WTC11 (cell line): ENCODE measurements around the gene ACTG2. TPM values are rescaled to one million over a fixed set of nuclear protein-coding genes. Genes with fewer than 3 reads are reported as not detected.

Source experiments
- ATAC-seq: fragments of 200-7000 bp; cut with Tn5 transposase; 2 replicates; pipeline ENCODE4 v1.10.0; 2021; ENCODE audit warnings: mild to moderate bottlenecking, moderate library complexity
- CTCF ChIA-PET: fragments of 300-600 bp; sonication (Branson Sonifier 250); formaldehyde crosslinking; loops from one replicate; lab custom pipeline; 2021; ENCODE audit warnings: antibody characterized with exemption; lab: Charles Lee
- POLR2A ChIA-PET: fragments of 350-600 bp; sonication (Branson Sonifier 250); formaldehyde crosslinking; loops from one replicate; lab custom pipeline; 2021; ENCODE audit warnings: antibody characterized with exemption; lab: Charles Lee
- DNase-seq: peaks from one replicate; pipeline ENCODE4 v3.0.0; 2021; ENCODE audit warnings: low spot score
- H3K27ac Mint-ChIP-seq: 2 replicates; pipeline ENCODE4 v1.8.0; 2021; ENCODE audit warnings: mixed read lengths
- H3K27me3 Mint-ChIP-seq: 2 replicates; pipeline ENCODE4 v1.8.0; 2021; ENCODE audit warnings: low read depth, mild to moderate bottlenecking, moderate library complexity, mixed read lengths
- H3K36me3 Mint-ChIP-seq: 2 replicates; pipeline ENCODE4 v1.8.0; 2021; ENCODE audit warnings: mixed read lengths
- H3K4me1 Mint-ChIP-seq: 2 replicates; pipeline ENCODE4 v1.8.0; 2022; ENCODE audit warnings: mixed read lengths
- H3K4me3 Mint-ChIP-seq: 2 replicates; pipeline ENCODE4 v1.8.0; 2021; ENCODE audit warnings: mild to moderate bottlenecking, moderate library complexity, mixed read lengths
- H3K9me3 Mint-ChIP-seq: 2 replicates; pipeline ENCODE4 v1.8.0; 2021; ENCODE audit warnings: mixed read lengths
- FOXK1 ChIP-seq: sonication (generic); formaldehyde crosslinking; IDR thresholded peaks from 2 replicates; pipeline ENCODE4 v1.8.0; 2022; ENCODE audit warnings: mild to moderate bottlenecking, moderate library complexity, missing genetic modification reagents
- GABPB1 ChIP-seq: sonication (generic); formaldehyde crosslinking; IDR thresholded peaks from 2 replicates; pipeline ENCODE4 v1.8.1; 2023; ENCODE audit warnings: mild to moderate bottlenecking, missing genetic modification reagents
- HMGA2 ChIP-seq: fragments of 250-450 bp; sonication (Bioruptor Pico); IDR thresholded peaks from 2 replicates; pipeline ENCODE4 v1.4.0; 2021; ENCODE audit warnings: mild to moderate bottlenecking, moderate library complexity
- NFATC4 ChIP-seq: fragments of 250-450 bp; sonication (Bioruptor Pico); IDR thresholded peaks from 2 replicates; pipeline ENCODE4 v1.9.0; 2021; ENCODE audit warnings: mild to moderate bottlenecking
- NFYB ChIP-seq: sonication (generic); formaldehyde crosslinking; conservative IDR thresholded peaks from 2 replicates; pipeline ENCODE4 v1.8.0; 2022; ENCODE audit warnings: low read depth, missing genetic modification reagents
- NR2C2 ChIP-seq: sonication (generic); formaldehyde crosslinking; IDR thresholded peaks from 2 replicates; pipeline ENCODE4 v1.8.0; 2022; ENCODE audit warnings: mild to moderate bottlenecking, missing genetic modification reagents
- NR3C1 ChIP-seq: sonication (generic); formaldehyde crosslinking; conservative IDR thresholded peaks from 2 replicates; pipeline ENCODE4 v1.8.1; 2023; ENCODE audit warnings: low read depth, mild to moderate bottlenecking, missing genetic modification reagents
- PREB ChIP-seq: sonication (generic); formaldehyde crosslinking; IDR thresholded peaks from 2 replicates; pipeline ENCODE4 v1.8.1; 2022; ENCODE audit warnings: mild to moderate bottlenecking, missing genetic modification reagents, moderate library complexity, borderline replicate concordance
- SMAD3 ChIP-seq: sonication (generic); formaldehyde crosslinking; IDR thresholded peaks from 2 replicates; pipeline ENCODE4 v1.8.0; 2022; ENCODE audit warnings: missing genetic modification reagents, mild to moderate bottlenecking, borderline replicate concordance
- SP1 ChIP-seq: sonication (generic); formaldehyde crosslinking; conservative IDR thresholded peaks from 2 replicates; pipeline ENCODE4 v1.8.1; 2022; ENCODE audit warnings: missing genetic modification reagents
- TEAD4 ChIP-seq: sonication (generic); formaldehyde crosslinking; IDR thresholded peaks from 2 replicates; pipeline ENCODE4 v1.8.0; 2022; ENCODE audit warnings: mild to moderate bottlenecking, missing genetic modification reagents
- ZNF219 ChIP-seq: sonication (generic); formaldehyde crosslinking; IDR thresholded peaks from 2 replicates; pipeline ENCODE4 v1.8.0; 2023; ENCODE audit warnings: missing genetic modification reagents, mild to moderate bottlenecking, borderline replicate concordance
- ZNF423 ChIP-seq: fragments of 250-450 bp; sonication (Bioruptor Pico); IDR thresholded peaks from 2 replicates; pipeline ENCODE4 v2.1.2; 2022; ENCODE audit warnings: mild to moderate bottlenecking, moderate library complexity
- total RNA-seq: library from RNA; stranded (reverse); gene quantifications from 3 replicates; pipeline ENCODE4 v1.2.3, GENCODE V29; 2021
- TF ChIP-seq, protein P1 (sequence below): sonication (generic); formaldehyde crosslinking; conservative IDR thresholded peaks from 2 replicates; pipeline ENCODE4 v1.8.1; 2022; ENCODE audit warnings: mild to moderate bottlenecking, missing genetic modification reagents
- TF ChIP-seq, protein P2 (sequence below): sonication (generic); formaldehyde crosslinking; IDR thresholded peaks from 2 replicates; pipeline ENCODE4 v1.8.0; 2022; ENCODE audit warnings: mild to moderate bottlenecking, missing genetic modification reagents
- TF ChIP-seq, protein P3 (sequence below): sonication (generic); formaldehyde crosslinking; IDR thresholded peaks from 2 replicates; pipeline ENCODE4 v1.8.1; 2022; ENCODE audit warnings: mild to moderate bottlenecking, moderate library complexity, missing genetic modification reagents
- TF ChIP-seq, protein P4 (sequence below): sonication (generic); formaldehyde crosslinking; IDR thresholded peaks from 2 replicates; pipeline ENCODE4 v1.8.1; 2022; ENCODE audit warnings: missing genetic modification reagents, borderline replicate concordance

Gene ACTG2
- total RNA-seq, 1 experiment from 2014 or later = 2.7 TPM

- ATAC-seq = no peak
Measured at GRCh38 chr2:73897240-73897583, 4.4 kb downstream of the ACTG2 start.

DNA sequence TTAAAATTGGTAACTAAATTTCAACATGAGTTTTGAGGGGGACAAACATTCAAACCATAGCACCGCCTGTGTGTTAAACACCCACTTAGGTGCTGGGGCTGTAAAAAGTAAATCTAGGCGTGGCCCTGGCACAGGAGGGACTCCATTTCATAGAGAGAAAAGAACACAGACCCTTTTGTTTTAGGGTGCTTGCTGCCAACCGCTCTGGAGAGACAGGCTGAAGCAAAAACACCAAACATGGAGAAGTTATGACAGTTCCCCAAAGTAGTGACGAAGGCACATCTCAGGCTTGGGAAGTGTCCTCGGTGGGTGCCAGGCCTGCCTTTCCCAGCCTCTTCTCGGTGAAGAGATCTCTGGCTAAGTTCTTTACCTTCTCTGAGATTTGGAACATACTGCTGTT is 5.1 kb downstream of the ACTG2 start:
- H3K27me3 Mint-ChIP-seq = peaks cover 5% of the 10 kb centered on the region
- ChIA-PET CTCF (interaction anchor here (0.7 kb wide), 1 partner anchor 468 kb away, joined by 4 read pairs; no protein-coding TSS in a partner anchor), POLR2A (no interaction called here)
- TF ChIP-seq NR2C2 (CRISPR knock-in tag) = no peak
- no peak for TF ChIP-seq NR3C1 (CRISPR knock-in tag)
- TF ChIP-seq ZNF423 (CRISPR knock-in tag) = no peak
- H3K4me3 Mint-ChIP-seq = no peak overlapping the region
- no peaks in the 10 kb centered on the region for H3K36me3 Mint-ChIP-seq
- no peaks in the 10 kb centered on the region for H3K4me1 Mint-ChIP-seq
- ATAC-seq (no peak), DNase-seq (no peak)
- no peaks in the 10 kb centered on the region for H3K9me3 Mint-ChIP-seq
- H3K27ac Mint-ChIP-seq = no peak overlapping the region

More at GRCh38 chr2:73897240-73897583, 4.4 kb downstream of the ACTG2 start:
- H3K9me3 Mint-ChIP-seq = no peaks in the 10 kb centered on the region
- H3K36me3 Mint-ChIP-seq = no peaks in the 10 kb centered on the region
- H3K27ac Mint-ChIP-seq = no peak overlapping the region
- CTCF ChIA-PET = interaction anchor here (0.6 to 1.3 kb wide), 2 partner anchors 11 to 27 kb away, joined by 4 to 5 read pairs; no protein-coding TSS in a partner anchor
- DNase-seq = no peak
- no peaks in the 10 kb centered on the region for H3K4me1 Mint-ChIP-seq
- no peak overlapping the region for H3K4me3 Mint-ChIP-seq
- POLR2A ChIA-PET = no interaction called here
- TF ChIP-seq SP1 (CRISPR knock-in tag) = no peak
- TF ChIP-seq, protein P1, sequence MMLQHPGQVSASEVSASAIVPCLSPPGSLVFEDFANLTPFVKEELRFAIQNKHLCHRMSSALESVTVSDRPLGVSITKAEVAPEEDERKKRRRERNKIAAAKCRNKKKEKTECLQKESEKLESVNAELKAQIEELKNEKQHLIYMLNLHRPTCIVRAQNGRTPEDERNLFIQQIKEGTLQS (CRISPR knock-in tag) = no peak
- no peak for TF ChIP-seq TEAD4 (CRISPR knock-in tag)
- no peak for TF ChIP-seq HMGA2 (CRISPR knock-in tag)
- TF ChIP-seq, protein P2, sequence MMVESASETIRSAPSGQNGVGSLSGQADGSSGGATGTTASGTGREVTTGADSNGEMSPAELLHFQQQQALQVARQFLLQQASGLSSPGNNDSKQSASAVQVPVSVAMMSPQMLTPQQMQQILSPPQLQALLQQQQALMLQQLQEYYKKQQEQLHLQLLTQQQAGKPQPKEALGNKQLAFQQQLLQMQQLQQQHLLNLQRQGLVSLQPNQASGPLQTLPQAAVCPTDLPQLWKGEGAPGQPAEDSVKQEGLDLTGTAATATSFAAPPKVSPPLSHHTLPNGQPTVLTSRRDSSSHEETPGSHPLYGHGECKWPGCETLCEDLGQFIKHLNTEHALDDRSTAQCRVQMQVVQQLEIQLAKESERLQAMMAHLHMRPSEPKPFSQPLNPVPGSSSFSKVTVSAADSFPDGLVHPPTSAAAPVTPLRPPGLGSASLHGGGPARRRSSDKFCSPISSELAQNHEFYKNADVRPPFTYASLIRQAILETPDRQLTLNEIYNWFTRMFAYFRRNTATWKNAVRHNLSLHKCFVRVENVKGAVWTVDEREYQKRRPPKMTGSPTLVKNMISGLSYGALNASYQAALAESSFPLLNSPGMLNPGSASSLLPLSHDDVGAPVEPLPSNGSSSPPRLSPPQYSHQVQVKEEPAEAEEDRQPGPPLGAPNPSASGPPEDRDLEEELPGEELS (CRISPR knock-in tag) = no peak
- TF ChIP-seq, protein P3, sequence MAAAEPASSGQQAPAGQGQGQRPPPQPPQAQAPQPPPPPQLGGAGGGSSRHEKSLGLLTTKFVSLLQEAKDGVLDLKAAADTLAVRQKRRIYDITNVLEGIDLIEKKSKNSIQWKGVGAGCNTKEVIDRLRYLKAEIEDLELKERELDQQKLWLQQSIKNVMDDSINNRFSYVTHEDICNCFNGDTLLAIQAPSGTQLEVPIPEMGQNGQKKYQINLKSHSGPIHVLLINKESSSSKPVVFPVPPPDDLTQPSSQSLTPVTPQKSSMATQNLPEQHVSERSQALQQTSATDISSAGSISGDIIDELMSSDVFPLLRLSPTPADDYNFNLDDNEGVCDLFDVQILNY (CRISPR knock-in tag) = no peak
- TF ChIP-seq NFATC4 (CRISPR knock-in tag) = no peak
- TF ChIP-seq NFYB (CRISPR knock-in tag) = no peak
- TF ChIP-seq GABPB1 (CRISPR knock-in tag) = no peak
- no peak for TF ChIP-seq SMAD3 (CRISPR knock-in tag)
- H3K27me3 Mint-ChIP-seq = no peaks in the 10 kb centered on the region

- ChIA-PET POLR2A (no interaction called here), CTCF (no interaction called here)
- no peaks in the 10 kb centered on the region for H3K4me1 Mint-ChIP-seq
- H3K27ac Mint-ChIP-seq = no peak overlapping the region
- H3K9me3 Mint-ChIP-seq = no peaks in the 10 kb centered on the region
- ATAC-seq = no peak
- TF ChIP-seq, protein P4, sequence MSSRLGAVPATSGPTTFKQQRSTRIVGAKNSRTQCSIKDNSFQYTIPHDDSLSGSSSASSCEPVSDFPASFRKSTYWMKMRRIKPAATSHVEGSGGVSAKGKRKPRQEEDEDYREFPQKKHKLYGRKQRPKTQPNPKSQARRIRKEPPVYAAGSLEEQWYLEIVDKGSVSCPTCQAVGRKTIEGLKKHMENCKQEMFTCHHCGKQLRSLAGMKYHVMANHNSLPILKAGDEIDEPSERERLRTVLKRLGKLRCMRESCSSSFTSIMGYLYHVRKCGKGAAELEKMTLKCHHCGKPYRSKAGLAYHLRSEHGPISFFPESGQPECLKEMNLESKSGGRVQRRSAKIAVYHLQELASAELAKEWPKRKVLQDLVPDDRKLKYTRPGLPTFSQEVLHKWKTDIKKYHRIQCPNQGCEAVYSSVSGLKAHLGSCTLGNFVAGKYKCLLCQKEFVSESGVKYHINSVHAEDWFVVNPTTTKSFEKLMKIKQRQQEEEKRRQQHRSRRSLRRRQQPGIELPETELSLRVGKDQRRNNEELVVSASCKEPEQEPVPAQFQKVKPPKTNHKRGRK (CRISPR knock-in tag) = no peak
- TF ChIP-seq PREB (CRISPR knock-in tag) (no peak), FOXK1 (CRISPR knock-in tag) (no peak), SP1 (CRISPR knock-in tag) (no peak), ZNF219 (CRISPR knock-in tag) (no peak)
- TF ChIP-seq, protein P3 (CRISPR knock-in tag) = no peak
- TF ChIP-seq, all 79 proteins: peak for 0
- no peaks in the 10 kb centered on the region for H3K36me3 Mint-ChIP-seq
- H3K27me3 Mint-ChIP-seq = peaks cover 5% of the 10 kb centered on the region
- DNase-seq = no peak
- no peak overlapping the region for H3K4me3 Mint-ChIP-seq
Measured at GRCh38 chr2:73899801-73900336, 7.1 kb downstream of the ACTG2 start.
